Thyroid gland (tissue), 4 donors: ENCODE measurements around the gene OR10P1.

Source experiments
- POLR2A ChIP-seq, 2 donors: fragments of 450-650 bp; IDR thresholded peaks; one replicate each; pipeline ENCODE4 v1.6.1; 2017; ENCODE audit warnings: antibody characterized with exemption in 2 of 2, mild to moderate bottlenecking in 2 of 2, moderate library complexity in 1 of 2
- TF ChIP-seq, protein P1 (sequence below), 6 experiments: fragments of 200-600 bp in 3 of 6; fragments of 450-650 bp in 3 of 6; sonication (generic) in 3 of 6; IDR thresholded peaks; one replicate each; pipeline ENCODE4 v1.5.1; 2016 to 2019; ENCODE audit warnings: antibody characterized with exemption in 6 of 6, mild to moderate bottlenecking in 2 of 6, inconsistent platforms in 1 of 6, moderate library complexity in 1 of 6

DNA sequence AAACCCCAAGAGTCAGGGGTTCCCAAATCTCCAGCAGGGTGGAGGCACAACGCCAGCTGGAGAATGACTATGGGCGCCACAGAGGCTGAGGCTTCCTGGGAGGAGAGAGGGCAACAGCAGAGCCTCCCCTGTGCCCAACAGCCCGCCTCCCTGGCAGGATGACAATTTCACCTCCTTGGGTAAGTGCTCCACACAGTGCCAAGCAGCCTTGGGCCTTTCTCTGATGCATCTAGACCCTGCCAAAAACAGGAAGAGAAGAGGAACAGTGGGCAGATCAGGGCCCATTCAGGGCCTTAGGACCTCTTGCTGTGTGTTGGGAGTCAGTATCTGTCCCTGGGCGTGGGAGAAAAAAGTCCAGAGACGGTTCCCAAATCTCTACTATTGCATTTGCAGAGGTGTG lies 5.0 kb upstream of the OR10P1 start:
- TF ChIP-seq POLR2A (IDR thresholded peaks at IDR 0.05) = no peak
- TF ChIP-seq, protein P1, sequence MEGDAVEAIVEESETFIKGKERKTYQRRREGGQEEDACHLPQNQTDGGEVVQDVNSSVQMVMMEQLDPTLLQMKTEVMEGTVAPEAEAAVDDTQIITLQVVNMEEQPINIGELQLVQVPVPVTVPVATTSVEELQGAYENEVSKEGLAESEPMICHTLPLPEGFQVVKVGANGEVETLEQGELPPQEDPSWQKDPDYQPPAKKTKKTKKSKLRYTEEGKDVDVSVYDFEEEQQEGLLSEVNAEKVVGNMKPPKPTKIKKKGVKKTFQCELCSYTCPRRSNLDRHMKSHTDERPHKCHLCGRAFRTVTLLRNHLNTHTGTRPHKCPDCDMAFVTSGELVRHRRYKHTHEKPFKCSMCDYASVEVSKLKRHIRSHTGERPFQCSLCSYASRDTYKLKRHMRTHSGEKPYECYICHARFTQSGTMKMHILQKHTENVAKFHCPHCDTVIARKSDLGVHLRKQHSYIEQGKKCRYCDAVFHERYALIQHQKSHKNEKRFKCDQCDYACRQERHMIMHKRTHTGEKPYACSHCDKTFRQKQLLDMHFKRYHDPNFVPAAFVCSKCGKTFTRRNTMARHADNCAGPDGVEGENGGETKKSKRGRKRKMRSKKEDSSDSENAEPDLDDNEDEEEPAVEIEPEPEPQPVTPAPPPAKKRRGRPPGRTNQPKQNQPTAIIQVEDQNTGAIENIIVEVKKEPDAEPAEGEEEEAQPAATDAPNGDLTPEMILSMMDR (IDR thresholded peaks at IDR 0.05) = no peak
